Breast epithelium (tissue), 3 donors: ENCODE data around the gene CSE1L.
A peak's percentile ranks its signal among the peaks of the same experiment; 100 is the strongest.

Experiments
- CTCF ChIP-seq, 3 donors: fragments of 450-650 bp; IDR thresholded peaks; one replicate each; pipeline ENCODE4 v1.5.1; 2016 to 2017; ENCODE audit warnings: antibody characterized with exemption in 3 of 3, mild to moderate bottlenecking in 3 of 3, moderate library complexity in 3 of 3
- POLR2A ChIP-seq: fragments of 450-650 bp; IDR thresholded peaks from one replicate; pipeline ENCODE4 v1.6.1; 2016; ENCODE audit warnings: antibody characterized with exemption, mild to moderate bottlenecking, moderate library complexity

GRCh38 chr20:49132995-49133478 is 86.9 kb downstream of the CSE1L start:
- TF ChIP-seq CTCF (IDR thresholded peaks at IDR 0.05), result peak in 2 of 3 donors; percentile 59 to 72
- no peak for TF ChIP-seq POLR2A
